Endothelial cell of umbilical vein (primary cell): ENCODE measurements around the gene CLIP2. TPM values are rescaled to one million over a fixed set of nuclear protein-coding genes. Genes with fewer than 3 reads are reported as not detected.

Source experiments
- BruUV-seq: library from RNA; stranded (reverse); fragments of 400-500 nt; replicated peaks from 2 replicates; lab custom pipeline; 2021; lab: Mats Ljungman, UMichigan
- CTCF ChIA-PET: fragments of 300-600, 350-600 bp; sonication (Branson Sonifier 250); formaldehyde crosslinking; loops from one replicate; lab custom pipeline; 2021; ENCODE audit warnings: antibody characterized with exemption, inconsistent platforms; lab: Charles Lee
- POLR2A ChIA-PET: fragments of 300-600, 350-600 bp; sonication (Branson Sonifier 250); formaldehyde crosslinking; loops from one replicate; lab custom pipeline; 2021; ENCODE audit warnings: antibody characterized with exemption, inconsistent platforms; lab: Charles Lee
- DNase-seq: peaks from one replicate; pipeline ENCODE4 v3.0.0-alpha.2; 2011; ENCODE audit warnings: low read depth, low spot score
- FAIRE-seq: peaks from 2 replicates; lab custom pipeline; 2011; peaks lifted over from hg19 to GRCh38; lab: Jason Lieb, UNC
- H2AFZ ChIP-seq: 2 replicates; pipeline ENCODE4 v1.6.0; 2012; ENCODE audit warnings: low read depth, low read length, control low read depth, inconsistent platforms
- H3K27ac ChIP-seq: 2 replicates; pipeline ENCODE4 v1.5.1; 2011; ENCODE audit warnings: low read depth, mild to moderate bottlenecking, control low read depth, low read length, moderate library complexity; ENCODE audit not compliant: insufficient read depth
- H3K27me3 ChIP-seq, 2 experiments: 2 replicates each; pipeline versions ENCODE4 v1.6.0 to v1.6.1; 2011; ENCODE audit warnings: low read length in 2 of 2, mixed read lengths in 1 of 2; ENCODE audit not compliant: control insufficient read depth in 2 of 2, insufficient read depth in 2 of 2
- H3K36me3 ChIP-seq, 2 experiments: 2 replicates in 1 of 2; 3 replicates in 1 of 2; pipeline ENCODE4 v1.5.1; 2011; ENCODE audit warnings: low read length in 2 of 2, mild to moderate bottlenecking in 1 of 2, moderate library complexity in 1 of 2; ENCODE audit not compliant: control insufficient read depth in 2 of 2, insufficient read depth in 2 of 2; ENCODE audit errors: extremely low read depth in 1 of 2
- H3K4me1 ChIP-seq: 3 replicates; pipeline ENCODE4 v1.5.1; 2011; ENCODE audit warnings: mild to moderate bottlenecking, low read length; ENCODE audit not compliant: control insufficient read depth, insufficient read depth; ENCODE audit errors: extremely low read depth
- H3K4me2 ChIP-seq: 2 replicates; pipeline ENCODE4 v1.6.1; 2011; ENCODE audit warnings: low read length, control low read depth, mixed read lengths; ENCODE audit not compliant: insufficient read depth
- H3K4me3 ChIP-seq, 3 experiments: fragments of 200-600 bp in 1 of 3; sonication (generic), shearing (Covaris generic) in 1 of 3; replicated peaks in 1 of 3; 2 replicates each; pipeline ENCODE4 v1.5.1; 2011 to 2016; ENCODE audit warnings: control low read depth in 3 of 3, low read length in 3 of 3, mild to moderate bottlenecking in 2 of 3, inconsistent platforms in 1 of 3, low read depth in 1 of 3, moderate library complexity in 1 of 3; ENCODE audit not compliant: insufficient read depth in 1 of 3
- H3K79me2 ChIP-seq: 2 replicates; pipeline ENCODE4 v1.6.0; 2012; ENCODE audit warnings: low read length, inconsistent platforms; ENCODE audit not compliant: control insufficient read depth, insufficient read depth
- H3K9ac ChIP-seq: replicated peaks from 2 replicates; pipeline ENCODE3; 2011; ENCODE audit warnings: low read length, control low read depth; ENCODE audit not compliant: insufficient read depth; ENCODE audit errors: extremely low read depth
- H3K9me1 ChIP-seq: replicated peaks from 3 replicates; pipeline ENCODE4 v1.6.0; 2011; ENCODE audit warnings: mild to moderate bottlenecking, low read length; ENCODE audit not compliant: control insufficient read depth, insufficient read depth; ENCODE audit errors: extremely low read depth
- H3K9me3 ChIP-seq: replicated peaks from 2 replicates; pipeline ENCODE4 v1.5.1; 2012; ENCODE audit warnings: low read length, inconsistent platforms; ENCODE audit not compliant: control insufficient read depth, insufficient read depth
- H4K20me1 ChIP-seq: replicated peaks from 2 replicates; pipeline ENCODE3; 2011; ENCODE audit warnings: mild to moderate bottlenecking, low read length; ENCODE audit not compliant: control insufficient read depth, insufficient read depth; ENCODE audit errors: extremely low read depth
- CTCF ChIP-seq, 2 donors: IDR thresholded peaks; 1 replicate in 1 of 2; 2 replicates in 1 of 2; pipeline ENCODE4 v1.5.1; 2011; ENCODE audit warnings: low read length in 2 of 2, mild to moderate bottlenecking in 2 of 2, moderate library complexity in 2 of 2, control low read depth in 1 of 2, inconsistent platforms in 1 of 2, low read depth in 1 of 2; ENCODE audit not compliant: insufficient read depth in 1 of 2; ENCODE audit errors: extremely low read depth in 1 of 2
- EZH2 ChIP-seq: IDR thresholded peaks from 2 replicates; pipeline ENCODE4 v1.6.1; 2012; ENCODE audit warnings: borderline replicate concordance, low read depth, mild to moderate bottlenecking, moderate library complexity, low read length, inconsistent platforms; ENCODE audit not compliant: severe bottlenecking
- FOS ChIP-seq: IDR thresholded peaks from 2 replicates; pipeline ENCODE4 v1.6.1; 2011; ENCODE audit warnings: mild to moderate bottlenecking, low read length, moderate library complexity, borderline replicate concordance; ENCODE audit not compliant: insufficient read depth
- GATA2 ChIP-seq: IDR thresholded peaks from 2 replicates; pipeline ENCODE4 v1.7.0; 2011; ENCODE audit warnings: low read depth, mild to moderate bottlenecking, moderate library complexity, mixed read lengths, low read length; ENCODE audit not compliant: insufficient read length, insufficient read depth
- JUN ChIP-seq: IDR thresholded peaks from 2 replicates; pipeline ENCODE4 v1.6.1; 2011; ENCODE audit warnings: borderline replicate concordance, low read depth; ENCODE audit not compliant: insufficient read length, insufficient read depth
- MYC ChIP-seq: IDR thresholded peaks from one replicate; pipeline ENCODE4 v1.6.1; 2011; ENCODE audit warnings: mild to moderate bottlenecking, low read depth, low read length
- POLR2A ChIP-seq: IDR thresholded peaks from 2 replicates; pipeline ENCODE4 v1.6.1; 2012; ENCODE audit warnings: low read depth, mild to moderate bottlenecking, control low read depth, low read length
- POLR2AphosphoS5 ChIP-seq: IDR thresholded peaks from 2 replicates; pipeline ENCODE4 v1.6.1; 2012; ENCODE audit warnings: low read depth, mild to moderate bottlenecking, control low read depth, low read length, moderate library complexity; ENCODE audit not compliant: insufficient read depth
- dilution Hi-C: fragments of 300-500 bp; cut with MboI; formaldehyde crosslinking; loops from one replicate; pipeline ENCODE4 v1.15.0; 2019; ENCODE audit warnings: low sequenced_read_pairs; ENCODE audit not compliant: extremely low pct_ligation_motif_present
- intact Hi-C: fragments of 100-400 bp; cut with micrococcal nuclease; formaldehyde crosslinking; loops from one replicate; pipeline ENCODE4 v1.10.0; 2022
- polyA plus RNA-seq, 4 experiments: library from polyadenylated mRNA; depleted of rRNA in 3 of 4; stranded (reverse) in 3 of 4; unstranded in 1 of 4; fragments of >200 nt; gene quantifications; 2 replicates each; pipeline versions ENCODE4 v1.2.1 to v1.2.3, GENCODE V29; 2011 to 2012; ENCODE audit warnings: missing spikeins in 1 of 4
- total RNA-seq: library from RNA; stranded (reverse); gene quantifications from 2 replicates; pipeline ENCODE4 v1.2.3, GENCODE V29; 2021
- TF ChIP-seq, protein P1 (sequence below): IDR thresholded peaks from 2 replicates; pipeline ENCODE4 v1.6.1; 2011; ENCODE audit not compliant: insufficient read depth, insufficient read length

Gene CLIP2
- total and polyA plus RNA-seq, 2 donors (not counting 3 experiments of a cell fraction or from before 2014, with no cell fraction given): 8.3 to 37.1 TPM

- H3K27me3 ChIP-seq: no peaks in the 10 kb centered on the region
- no peak for FAIRE-seq
- no peaks in the 10 kb centered on the region for H3K36me3 ChIP-seq
- TF ChIP-seq EZH2 (no peak), MYC (no peak), GATA2 (no peak), FOS (no peak), JUN (no peak), POLR2A (no peak), CTCF (IDR thresholded peaks at IDR 0.05; ENCODE audit: extremely low read depth in 1 of 2, insufficient read depth in 1 of 2, low read depth in 1 of 2, low read length in 2 of 2) (no peak), POLR2AphosphoS5 (no peak)
- TF ChIP-seq, protein P1, sequence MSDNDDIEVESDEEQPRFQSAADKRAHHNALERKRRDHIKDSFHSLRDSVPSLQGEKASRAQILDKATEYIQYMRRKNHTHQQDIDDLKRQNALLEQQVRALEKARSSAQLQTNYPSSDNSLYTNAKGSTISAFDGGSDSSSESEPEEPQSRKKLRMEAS: no peak
- intact Hi-C loops: no loop called here
- no peak overlapping the region for H3K4me2 ChIP-seq
- H3K9me1 ChIP-seq: no peaks in the 10 kb centered on the region
- H3K4me3 ChIP-seq: no peak overlapping the region
- no peak overlapping the region for H3K9ac ChIP-seq
- dilution Hi-C loops: no loop called here
- ChIA-PET POLR2A (no interaction called here), CTCF (interaction anchor here (0.8 to 4.3 kb wide), 4 partner anchors 11 to 138 kb away, joined by 3 to 19 read pairs (median 5); no protein-coding TSS in a partner anchor)
- H3K4me1 ChIP-seq: no peaks in the 10 kb centered on the region
- no TSS peak for BruUV-seq
- H3K9me3 ChIP-seq: no peaks in the 10 kb centered on the region
- no peak overlapping the region for H3K27ac ChIP-seq
- no peak overlapping the region for H2AFZ ChIP-seq
- H3K79me2 ChIP-seq: no peaks in the 10 kb centered on the region
- no peak for DNase-seq
- no peaks in the 10 kb centered on the region for H4K20me1 ChIP-seq
Measured at GRCh38 chr7:74263399-74264120, 25.6 kb upstream of the CLIP2 start.
